NCI-H146 (cell line): ENCODE data around the gene GAS1.

Experiments used
- DNase-seq: peaks from one replicate; lab custom pipeline; 2025; lab: John Stamatoyannopoulos, UW

Gene GAS1

DNA sequence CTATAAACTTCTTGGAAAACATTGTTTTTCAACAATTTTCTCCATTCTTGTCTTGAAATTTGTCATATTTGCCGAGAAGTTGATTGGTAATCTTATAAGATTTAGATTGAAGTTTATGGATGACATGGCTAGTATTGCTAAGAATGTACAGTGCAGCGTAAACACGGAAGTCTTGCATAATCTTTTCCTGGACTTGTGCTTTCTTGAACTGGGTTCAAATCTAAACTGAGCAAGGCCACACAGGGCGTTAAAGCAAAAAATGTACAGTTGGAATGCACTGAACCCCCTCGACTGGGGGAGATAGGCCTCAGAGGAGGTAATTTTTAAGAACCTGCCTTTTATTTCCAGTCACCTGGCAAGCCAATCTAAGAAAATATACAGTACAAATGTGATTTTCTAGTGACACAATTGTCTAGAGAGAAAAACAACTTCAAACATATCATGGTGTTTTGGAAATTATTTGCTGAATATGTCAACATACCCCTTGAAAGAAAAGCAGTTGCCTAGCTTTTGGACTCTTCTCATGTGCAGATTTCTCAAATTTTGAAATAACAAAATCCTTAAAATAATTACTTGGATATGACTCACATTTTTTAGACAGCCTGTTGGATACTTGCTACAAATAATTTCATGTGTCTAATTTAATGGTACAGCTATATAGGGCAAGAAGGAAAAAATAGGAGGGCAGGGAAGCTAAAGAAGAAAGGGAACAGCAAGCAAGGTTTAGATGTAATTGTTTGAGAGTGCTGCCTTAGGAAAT lies 18.5 kb upstream of the GAS1 start:
- no peak for DNase-seq

DNA sequence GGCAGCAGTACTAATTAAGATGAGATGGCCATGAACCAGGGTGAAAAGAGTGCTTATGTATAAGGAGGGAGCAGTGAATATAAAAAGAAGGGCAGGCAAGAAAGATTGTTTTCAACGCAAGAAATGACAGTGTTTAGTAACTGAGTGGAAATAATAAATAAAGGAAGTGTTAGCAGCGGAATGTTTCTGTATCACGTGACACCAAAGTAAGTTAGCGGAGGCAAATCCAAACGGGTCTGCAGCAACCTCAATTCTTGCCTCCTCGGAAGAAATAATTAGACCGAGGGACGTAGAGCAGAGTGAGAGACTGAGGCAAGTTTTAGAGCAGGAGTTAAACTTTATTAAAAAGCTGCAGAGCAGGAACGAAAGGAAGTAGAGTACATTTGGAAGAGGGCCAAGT lies 15.4 kb upstream of the GAS1 start:
- DNase-seq = no peak

DNA sequence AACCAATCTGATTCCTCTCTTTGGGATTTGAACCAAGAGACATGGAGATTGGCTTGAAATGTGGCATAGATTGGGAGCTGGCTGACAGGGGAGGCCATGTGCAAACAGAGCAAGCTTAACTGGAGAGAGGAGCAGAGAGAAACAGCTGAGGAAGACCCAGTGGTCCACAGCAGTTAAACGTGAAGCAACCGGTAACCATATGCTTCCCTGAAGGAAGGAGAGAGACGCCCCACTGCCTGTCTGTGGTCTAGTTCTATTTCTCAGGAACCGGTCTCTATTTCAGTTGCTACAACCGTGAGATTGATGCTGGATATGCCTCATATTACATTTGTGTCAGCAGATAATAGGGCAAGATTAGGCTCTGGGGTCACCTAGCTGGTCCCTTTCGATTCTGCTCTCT lies 13.6 kb upstream of the GAS1 start:
- no peak for DNase-seq

DNA sequence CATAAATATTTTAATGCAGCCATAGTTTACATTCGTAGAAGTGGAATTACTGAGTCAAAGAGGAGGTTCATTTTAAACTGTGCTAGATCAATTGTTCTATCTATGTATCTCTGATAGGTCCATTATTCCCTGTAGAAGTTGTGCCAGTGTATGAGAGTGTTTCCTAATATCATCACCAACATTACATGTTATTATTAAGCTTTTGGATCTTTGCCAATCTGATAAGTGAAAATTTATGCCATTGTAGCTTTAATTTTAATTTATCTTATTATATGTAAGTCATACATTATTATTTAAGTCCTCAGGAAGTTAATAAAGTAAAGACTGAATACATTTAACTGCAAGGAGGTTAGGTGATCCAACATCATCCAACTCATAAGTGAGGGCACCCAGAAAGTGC lies 10.9 kb upstream of the GAS1 start:
- DNase-seq = no peak

DNA sequence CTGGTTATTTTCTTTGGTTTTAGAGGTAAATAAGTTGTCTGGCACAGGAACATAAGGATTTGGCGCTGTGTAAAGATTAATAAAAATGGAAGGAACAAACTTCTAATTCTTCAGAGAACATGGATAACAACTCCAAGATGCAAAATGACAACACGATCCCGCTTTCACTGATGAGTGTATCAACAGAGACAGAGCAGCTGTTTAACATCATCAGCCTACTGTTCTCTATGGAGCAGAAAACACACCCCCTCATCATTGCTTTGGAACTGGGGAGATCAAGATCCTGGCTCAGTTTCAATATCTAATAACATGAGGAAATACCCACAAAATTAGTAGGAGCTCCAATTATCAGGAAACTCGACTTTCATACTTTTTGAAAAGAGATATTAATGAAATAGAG lies 8.3 kb upstream of the GAS1 start:
- DNase-seq = no peak

DNA sequence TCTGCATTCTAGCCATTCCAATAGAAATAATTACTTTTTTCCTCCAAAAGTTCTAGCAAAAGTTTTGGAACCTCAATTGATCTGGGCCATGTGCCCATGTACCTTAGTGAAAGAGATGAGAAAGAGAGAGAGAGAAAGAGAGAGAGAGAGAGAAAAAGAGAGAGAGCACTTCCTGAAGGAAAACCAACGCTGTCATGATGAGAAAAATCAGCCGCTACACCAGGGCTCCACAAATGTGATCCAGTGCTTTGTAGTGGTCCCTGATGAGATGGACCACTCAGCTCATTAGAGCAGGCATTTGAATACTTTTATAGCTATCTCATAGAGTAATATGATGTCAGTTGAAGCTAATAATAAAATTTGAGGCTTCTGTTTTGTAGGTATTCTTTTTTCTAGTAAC lies 7.7 kb upstream of the GAS1 start:
- no peak for DNase-seq

DNA sequence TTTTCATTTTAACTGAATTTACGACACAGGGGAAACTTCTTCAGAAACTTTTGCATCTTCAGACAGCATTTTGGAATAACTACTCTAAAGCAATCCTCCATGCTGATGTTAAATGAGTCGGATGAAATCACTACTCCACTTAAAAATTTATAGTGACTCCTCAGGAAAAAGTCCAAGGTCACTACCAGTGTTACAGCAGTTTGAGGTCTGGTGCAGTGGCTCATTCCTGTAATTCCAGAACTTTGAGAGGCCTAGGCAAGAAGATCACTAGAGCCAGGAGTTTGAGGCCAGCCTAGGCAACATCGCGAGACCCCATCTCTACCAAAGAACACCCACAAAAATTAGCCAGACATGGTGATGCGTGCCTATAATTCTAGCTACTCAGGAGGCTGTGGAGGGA lies 5.9 kb upstream of the GAS1 start:
- DNase-seq = no peak

DNA sequence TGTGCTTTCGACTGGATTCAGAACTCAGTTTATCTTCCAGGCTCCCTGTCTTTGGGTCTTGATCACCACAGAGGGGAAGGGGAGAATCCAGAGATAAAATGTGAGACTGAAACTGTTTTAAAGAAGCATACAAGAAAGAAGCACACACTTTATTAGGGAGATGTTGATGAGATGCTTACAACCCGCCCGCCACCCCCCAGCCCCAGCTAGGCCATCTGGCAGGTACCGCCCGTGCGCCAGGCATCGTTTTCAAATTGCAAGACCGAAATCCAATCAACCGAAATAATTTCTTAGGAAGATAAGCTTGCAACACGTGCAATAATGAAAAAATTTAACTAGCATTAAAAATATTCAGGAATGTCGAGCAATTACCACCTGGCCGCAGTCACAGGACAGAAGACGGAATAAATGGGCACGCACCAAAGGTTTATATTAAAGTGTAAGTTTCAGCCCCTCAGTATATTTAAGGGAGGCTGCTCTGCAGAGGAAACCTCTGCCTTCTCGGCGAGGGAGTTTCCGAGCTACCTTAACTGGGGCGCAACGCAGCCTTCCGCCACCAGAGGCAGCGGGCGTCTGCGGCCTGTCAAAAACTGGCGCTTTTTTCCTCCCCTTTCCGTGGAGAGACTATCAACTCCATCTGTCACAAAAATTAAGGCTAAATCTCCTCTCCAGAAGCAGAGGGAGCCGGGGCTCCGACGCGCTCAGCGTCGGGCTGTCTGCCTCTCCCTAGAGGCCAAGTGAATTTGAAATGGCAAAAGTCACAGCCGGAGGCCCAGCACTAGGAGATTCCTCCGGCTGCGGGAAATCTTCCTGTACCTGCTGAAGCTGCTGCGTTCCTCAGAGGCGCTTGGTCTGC lies 996 bp upstream of the GAS1 start:
- peak; percentile 13 for DNase-seq

DNA sequence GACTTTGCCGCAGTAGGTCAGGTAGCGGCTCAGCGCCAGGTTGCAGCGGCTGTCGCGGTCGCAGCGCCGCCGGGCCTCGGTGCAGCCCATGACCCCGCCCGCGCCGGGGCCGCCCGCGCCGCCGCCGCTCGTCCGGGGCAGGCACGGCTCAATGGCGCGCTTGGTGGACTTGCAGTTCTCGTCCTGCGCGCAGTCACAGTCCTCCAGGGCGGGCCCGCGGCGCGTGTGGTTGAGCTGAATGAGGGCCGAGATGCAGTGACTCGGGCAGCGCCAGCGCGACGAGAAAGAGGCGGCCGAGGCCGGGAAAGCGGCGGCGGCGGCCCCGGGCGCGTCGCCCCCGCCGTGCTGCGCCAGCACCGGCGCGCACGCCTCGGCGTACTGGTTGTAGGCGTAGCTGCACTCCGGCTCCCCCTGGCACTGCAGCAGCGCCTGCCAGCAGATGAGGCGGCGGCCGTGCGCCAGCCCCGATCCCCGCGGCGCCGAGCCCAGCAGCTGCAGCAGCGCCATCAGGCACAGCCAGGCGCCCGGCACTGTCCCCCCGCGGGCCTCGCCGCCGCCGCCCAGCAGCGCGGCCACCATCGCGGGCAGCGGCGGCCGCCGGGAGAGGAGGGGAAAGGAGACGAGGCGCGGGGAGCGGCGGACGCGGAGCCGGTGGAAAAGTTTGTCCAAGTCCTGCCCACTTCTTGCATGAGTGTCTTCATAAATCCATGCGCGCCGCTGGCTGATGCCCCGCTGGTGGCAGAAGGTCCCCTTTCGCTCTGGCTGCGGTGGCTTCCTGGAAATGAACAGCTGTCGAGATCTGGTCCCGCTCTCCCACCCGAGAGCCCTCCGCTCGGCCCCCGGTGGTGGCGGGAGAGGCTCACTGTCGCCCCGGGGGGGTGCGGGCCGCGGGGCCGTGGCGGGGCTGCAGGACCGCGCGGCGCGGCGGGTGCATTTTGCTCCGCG lies 833 bp downstream of the GAS1 start:
- DNase-seq = peak; percentile 39

DNA sequence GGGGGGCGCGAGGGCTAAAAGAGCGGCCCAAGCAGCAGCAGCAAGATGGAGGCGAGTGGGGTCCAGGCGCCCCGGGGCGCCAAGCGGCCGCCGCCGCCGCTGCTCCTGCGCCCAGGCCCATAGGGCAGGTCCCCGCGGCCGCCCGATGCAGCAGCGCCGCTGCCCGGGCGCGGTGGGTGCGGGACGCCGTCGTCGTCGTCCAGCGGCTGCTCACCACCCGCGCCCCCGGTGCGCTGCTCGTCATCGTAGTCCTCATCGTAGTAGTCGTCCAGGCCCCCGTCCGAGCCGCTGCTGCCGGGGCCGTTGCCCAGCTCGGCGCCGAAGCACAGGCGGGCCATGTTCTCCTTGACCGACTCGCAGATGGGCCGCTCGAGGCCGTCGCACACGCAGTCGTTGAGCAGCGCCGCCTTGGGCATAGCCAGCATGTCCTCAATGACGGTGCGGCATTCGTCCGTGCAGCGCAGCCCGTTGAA lies 1.5 kb downstream of the GAS1 start:
- no peak for DNase-seq

DNA sequence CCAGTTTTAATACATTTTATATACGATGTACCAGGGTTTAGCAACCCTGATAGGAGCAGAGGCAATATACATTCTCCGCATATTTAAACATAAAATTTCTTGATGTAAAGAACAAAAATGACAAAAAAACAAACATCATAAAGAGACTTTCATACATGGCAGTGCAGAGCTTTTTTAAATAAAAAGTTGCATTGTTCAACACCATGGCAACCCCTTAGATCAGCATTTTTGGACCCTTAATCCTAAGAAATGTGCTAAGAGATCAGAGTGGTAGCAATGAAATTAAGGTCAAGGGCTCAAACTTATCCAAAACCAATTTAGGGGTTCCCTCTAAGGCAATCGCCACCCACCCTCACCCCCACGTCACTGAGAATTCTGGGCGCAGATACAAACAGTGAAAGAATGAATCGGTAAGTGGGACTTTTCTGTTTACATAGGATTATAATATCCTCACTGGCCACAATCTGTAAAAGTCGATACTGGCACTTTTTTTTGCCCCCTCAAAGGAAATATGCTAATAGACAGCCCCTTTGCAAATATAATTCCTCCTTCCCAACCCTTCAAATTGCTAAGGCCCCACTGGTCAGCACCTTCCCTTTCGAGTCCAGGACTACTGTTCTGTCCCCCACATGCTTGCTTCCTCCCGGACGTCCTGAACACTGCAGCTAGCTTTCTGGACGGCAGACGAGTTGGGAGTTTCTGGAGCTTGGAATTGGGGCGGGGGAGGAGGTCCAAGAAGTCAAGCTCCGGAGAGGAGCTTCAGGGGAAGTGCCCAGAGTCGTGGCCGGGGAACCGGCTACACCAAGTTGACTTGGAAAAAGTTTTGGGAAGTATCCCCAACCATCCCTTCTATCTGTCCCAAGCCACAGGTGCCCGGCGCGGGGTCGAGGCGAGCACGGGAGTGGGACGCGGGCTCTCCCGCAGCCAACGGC lies 2.2 kb downstream of the GAS1 start:
- DNase-seq = no peak

DNA sequence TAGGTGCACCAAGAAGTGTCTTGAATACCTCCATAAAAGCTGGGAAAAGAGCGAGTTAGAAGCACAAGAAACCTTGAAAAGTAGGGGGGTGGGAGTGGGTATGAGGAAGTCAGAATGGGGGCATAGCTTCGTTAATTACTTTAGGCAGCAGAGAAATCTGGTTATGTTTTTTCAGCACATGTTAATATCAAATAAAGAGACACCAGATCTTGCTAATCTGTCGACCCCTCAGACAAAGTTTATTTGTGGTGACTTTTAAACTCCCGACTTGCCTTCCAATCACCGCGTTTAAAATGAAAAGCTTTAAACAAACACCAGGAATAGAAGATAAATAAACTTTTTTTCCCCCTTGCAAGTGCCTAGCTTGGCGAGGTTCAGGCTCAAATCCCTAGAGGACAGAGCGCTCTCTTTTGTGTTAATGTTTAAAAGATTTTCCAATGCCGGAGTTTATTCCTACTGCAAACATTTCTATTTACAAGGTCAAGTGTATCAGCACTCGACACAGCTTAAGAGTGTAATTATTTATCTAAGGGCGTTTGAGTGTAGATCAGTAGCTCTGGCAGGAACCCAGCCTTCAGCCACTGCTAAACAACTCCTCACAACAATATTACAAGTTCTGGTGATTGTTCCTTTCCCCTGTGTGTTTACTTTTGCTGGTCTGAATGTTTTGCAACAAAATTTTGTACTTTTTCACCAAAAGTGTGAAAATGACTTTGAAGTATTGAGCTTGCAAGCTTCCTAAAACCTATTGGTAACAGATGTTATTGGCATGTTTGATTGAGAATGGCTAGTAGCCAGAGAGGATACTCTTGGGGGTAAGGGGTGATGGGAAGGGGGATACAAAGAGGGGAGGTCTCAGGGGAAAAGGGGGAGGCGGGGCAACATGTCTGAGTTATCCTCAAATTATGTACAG lies 3.8 kb downstream of the GAS1 start:
- DNase-seq = no peak

DNA sequence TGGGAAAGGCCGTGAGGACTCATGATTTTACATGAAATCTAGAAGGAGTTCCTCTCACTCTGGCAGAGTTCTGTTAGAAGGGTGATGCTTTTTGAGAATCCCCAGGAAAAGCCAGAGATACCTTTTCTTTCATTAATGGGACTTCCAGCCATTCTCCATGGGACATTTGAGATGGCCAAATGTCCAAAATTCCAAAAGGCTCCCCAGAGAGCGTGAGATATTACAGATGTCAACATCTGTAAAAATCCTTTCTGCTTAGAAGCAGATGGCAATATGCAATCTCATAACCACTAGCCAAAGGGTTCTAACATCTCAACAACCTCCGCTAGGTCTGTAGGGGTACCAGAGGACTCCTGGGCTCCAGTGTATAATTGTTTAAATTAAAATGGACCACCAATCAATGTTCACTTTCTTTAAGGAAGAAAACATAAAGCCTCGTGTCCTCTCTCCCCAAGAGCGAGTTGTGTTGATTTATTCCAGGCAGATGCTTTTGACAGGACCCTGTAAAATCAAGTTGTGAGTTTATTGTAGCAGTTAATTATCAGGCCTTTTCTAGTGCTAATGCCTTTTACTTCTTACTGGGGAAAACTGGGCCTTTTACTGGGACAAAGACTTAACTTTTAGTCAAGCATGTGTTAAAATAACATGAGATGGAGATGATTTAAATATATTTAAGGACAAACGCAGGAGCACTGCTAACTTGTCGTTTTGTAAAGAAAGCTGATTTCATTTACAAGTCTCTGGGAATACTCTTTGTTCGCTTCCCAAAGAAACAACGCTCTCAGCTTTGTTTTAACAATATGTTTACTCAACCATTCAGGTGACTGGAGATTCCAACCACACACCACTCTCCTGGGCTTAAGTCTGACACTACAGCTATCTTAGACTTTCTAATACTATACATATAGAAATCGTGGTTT lies 4.8 kb downstream of the GAS1 start:
- DNase-seq = no peak

DNA sequence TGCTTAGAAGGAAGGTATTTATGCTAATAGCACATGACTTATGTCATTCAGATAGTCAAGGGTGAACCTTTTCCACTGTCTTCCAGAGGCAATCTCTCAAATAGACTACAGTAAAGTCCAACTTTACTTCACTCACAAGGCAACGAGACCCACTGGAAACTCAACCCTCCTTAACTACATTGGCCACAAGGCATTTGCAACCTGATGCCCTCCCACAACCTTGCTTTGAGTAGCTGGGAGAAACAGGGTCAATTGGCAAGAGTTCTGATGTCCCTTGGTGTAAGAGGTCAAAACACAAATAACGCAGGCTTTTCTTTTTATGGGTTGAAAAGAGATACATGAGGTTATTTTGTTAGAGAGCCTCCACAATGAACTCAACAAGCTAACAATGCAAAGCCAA lies 6.1 kb downstream of the GAS1 start:
- no peak for DNase-seq

DNA sequence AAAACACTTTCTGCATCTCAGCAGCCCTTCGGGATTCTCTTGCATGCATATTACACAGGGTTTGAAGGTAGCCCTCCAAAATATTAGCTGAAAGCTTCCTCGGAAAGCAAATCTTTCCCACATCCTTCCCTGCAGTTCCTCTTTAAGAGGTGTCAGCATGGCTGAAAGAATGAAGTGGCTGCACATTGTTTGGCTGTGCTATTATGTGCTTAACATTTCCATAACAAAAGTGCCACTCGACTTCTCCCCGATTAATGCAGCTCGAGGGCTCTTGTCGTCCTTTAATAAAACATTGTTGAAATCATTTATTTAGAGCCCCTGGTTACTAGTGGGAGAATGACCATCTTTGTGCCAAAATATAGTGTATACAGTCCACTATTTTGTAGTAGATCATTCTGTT lies 6.5 kb downstream of the GAS1 start:
- no peak for DNase-seq

DNA sequence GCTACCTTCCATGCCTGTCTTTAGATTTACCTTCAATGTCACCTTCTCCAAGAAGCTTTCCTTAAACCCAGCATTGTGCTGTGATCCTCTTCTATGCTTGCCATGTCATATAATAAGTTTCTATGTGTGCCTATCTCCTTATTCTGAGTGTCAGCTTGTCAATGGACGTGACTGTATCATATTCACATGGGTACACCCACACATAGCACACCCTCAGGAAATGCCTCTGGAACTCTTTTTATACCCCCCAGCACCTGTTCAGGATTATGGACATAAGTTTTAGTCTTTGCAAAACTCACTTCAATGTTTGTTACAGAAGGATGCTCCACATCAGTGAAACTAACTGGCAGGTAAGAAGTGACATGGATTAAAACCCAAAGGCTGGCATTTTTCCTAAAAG lies 7.4 kb downstream of the GAS1 start:
- DNase-seq = no peak

DNA sequence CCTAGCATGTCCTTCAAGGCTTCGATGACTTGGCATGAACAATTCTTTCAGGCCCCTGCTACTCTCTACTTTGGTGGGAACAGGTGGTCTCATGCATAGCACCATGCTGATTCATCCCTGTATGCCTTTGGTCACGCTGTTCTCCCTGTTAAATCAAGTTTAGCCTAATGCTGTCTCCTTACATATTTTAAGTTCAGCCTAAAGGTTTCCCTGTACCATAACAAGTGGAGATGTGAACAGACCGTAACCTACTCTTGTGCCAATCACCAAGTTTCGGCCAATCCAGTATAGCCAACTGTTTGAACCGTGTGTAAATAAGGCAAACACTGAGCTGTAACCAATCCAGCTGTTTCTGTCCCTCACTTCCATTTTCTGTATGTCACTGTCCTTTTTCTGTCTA lies 8.0 kb downstream of the GAS1 start:
- no peak for DNase-seq

DNA sequence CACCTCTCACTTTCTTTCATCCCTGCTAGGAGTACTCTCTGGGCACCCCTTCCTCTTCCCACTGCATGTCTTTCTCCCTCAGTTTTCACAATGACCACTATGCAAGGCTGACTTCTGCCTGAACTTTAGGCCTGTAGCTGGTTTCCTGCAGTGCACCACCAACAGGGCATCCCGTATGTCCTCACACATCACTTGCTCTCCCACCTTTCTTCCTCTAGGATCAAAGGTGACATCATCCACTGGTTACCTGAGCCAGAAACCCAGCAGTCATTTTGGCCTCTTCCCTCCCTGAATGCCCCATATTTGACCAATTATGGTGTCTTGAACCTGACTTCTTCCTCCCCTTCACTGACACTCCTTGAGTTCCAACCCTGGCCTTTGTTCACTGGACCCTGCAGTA lies 8.5 kb downstream of the GAS1 start:
- DNase-seq = no peak

DNA sequence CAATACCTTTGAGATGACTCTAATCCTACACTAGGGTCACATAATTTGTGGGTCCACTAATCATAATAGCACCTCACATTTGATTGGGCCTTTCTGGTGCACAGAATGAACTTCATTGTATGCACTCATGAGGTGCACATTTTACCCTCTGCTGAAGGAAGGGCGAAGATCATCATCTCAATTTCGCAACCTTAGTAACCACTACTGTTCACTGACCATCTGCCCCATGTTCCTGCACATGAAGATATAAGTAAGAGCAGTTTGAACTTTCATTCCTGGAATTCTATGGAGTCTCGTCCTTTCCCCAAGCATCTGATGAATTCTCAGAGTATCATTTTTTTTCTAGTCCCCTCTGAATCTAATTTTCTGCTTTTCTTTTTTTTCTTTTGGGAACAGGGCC lies 21.2 kb downstream of the GAS1 start:
- no peak for DNase-seq
